ENCODE results near the gene TMEM167A.

Gene TMEM167A

GRCh38 chr5:83099001-83099400 is 21.8 kb upstream of the TMEM167A start:
- Mint-ChIP-seq H3K27me3 (no peaks in the 10 kb centered on the region), H3K27ac (no peak overlapping the region), H3K36me3 (ENCODE audit: low read depth) (peaks cover 6% of the 10 kb centered on the region), H3K4me1 (ENCODE audit: low read depth) (peaks cover 10% of the 10 kb centered on the region), H3K4me3 (no peak overlapping the region), H3K9me3 (peaks cover 7% of the 10 kb centered on the region)
- intact Hi-C loops (cut with micrococcal nuclease), result no loop called here

GRCh38 chr5:83097689-83098231 is 20.6 kb upstream of the TMEM167A start:
- H3K4me3 Mint-ChIP-seq, result no peak overlapping the region
- H3K27ac Mint-ChIP-seq, result no peak overlapping the region
- peaks cover 20% of the 10 kb centered on the region for H3K9me3 Mint-ChIP-seq
- peaks cover 10% of the 10 kb centered on the region for H3K4me1 Mint-ChIP-seq (ENCODE audit: low read depth)
- peaks cover 18% of the 10 kb centered on the region for H3K36me3 Mint-ChIP-seq (ENCODE audit: low read depth)
- intact Hi-C loops (cut with micrococcal nuclease), result no loop called here
- no peaks in the 10 kb centered on the region for H3K27me3 Mint-ChIP-seq

GRCh38 chr5:83096660-83097339 is 19.6 kb upstream of the TMEM167A start:
- H3K27ac Mint-ChIP-seq, result no peak overlapping the region
- peaks cover 27% of the 10 kb centered on the region for H3K9me3 Mint-ChIP-seq
- H3K4me3 Mint-ChIP-seq, result no peak overlapping the region
- peaks cover 17% of the 10 kb centered on the region for H3K4me1 Mint-ChIP-seq (ENCODE audit: low read depth)
- H3K36me3 Mint-ChIP-seq (ENCODE audit: low read depth), result peaks cover 24% of the 10 kb centered on the region
- intact Hi-C loops (cut with micrococcal nuclease), result no loop called here
- no peaks in the 10 kb centered on the region for H3K27me3 Mint-ChIP-seq

GRCh38 chr5:83095957-83096539 is 18.9 kb upstream of the TMEM167A start:
- intact Hi-C loops (cut with micrococcal nuclease), result no loop called here
- Mint-ChIP-seq H3K4me3 (no peak overlapping the region), H3K4me1 (ENCODE audit: low read depth) (peaks cover 19% of the 10 kb centered on the region), H3K9me3 (peaks cover 34% of the 10 kb centered on the region), H3K27ac (no peak overlapping the region), H3K36me3 (ENCODE audit: low read depth) (peaks cover 27% of the 10 kb centered on the region), H3K27me3 (no peaks in the 10 kb centered on the region)

GRCh38 chr5:83095163-83095956 is 18.2 kb upstream of the TMEM167A start:
- intact Hi-C loops (cut with micrococcal nuclease), result no loop called here
- H3K27ac Mint-ChIP-seq, result no peak overlapping the region
- H3K27me3 Mint-ChIP-seq, result no peaks in the 10 kb centered on the region
- H3K9me3 Mint-ChIP-seq, result peaks cover 40% of the 10 kb centered on the region
- peaks cover 33% of the 10 kb centered on the region for H3K36me3 Mint-ChIP-seq (ENCODE audit: low read depth)
- H3K4me1 Mint-ChIP-seq (ENCODE audit: low read depth), result peaks cover 19% of the 10 kb centered on the region
- H3K4me3 Mint-ChIP-seq, result no peak overlapping the region

GRCh38 chr5:83093692-83094091 is 16.5 kb upstream of the TMEM167A start:
- H3K36me3 Mint-ChIP-seq (ENCODE audit: low read depth), result peaks cover 35% of the 10 kb centered on the region
- H3K9me3 Mint-ChIP-seq, result peaks cover 44% of the 10 kb centered on the region
- no peaks in the 10 kb centered on the region for H3K27me3 Mint-ChIP-seq
- no peak overlapping the region for H3K4me3 Mint-ChIP-seq
- no peak overlapping the region for H3K27ac Mint-ChIP-seq
- peaks cover 19% of the 10 kb centered on the region for H3K4me1 Mint-ChIP-seq (ENCODE audit: low read depth)
- intact Hi-C loops (cut with micrococcal nuclease), result no loop called here

GRCh38 chr5:83092619-83093018 is 15.4 kb upstream of the TMEM167A start:
- no peaks in the 10 kb centered on the region for H3K27me3 Mint-ChIP-seq
- peaks cover 44% of the 10 kb centered on the region for H3K9me3 Mint-ChIP-seq
- H3K4me1 Mint-ChIP-seq (ENCODE audit: low read depth), result peaks cover 19% of the 10 kb centered on the region
- intact Hi-C loops (cut with micrococcal nuclease), result no loop called here
- H3K36me3 Mint-ChIP-seq (ENCODE audit: low read depth), result peaks cover 35% of the 10 kb centered on the region
- no peak overlapping the region for H3K27ac Mint-ChIP-seq
- H3K4me3 Mint-ChIP-seq, result no peak overlapping the region

GRCh38 chr5:83090169-83090568 is 13.0 kb upstream of the TMEM167A start:
- intact Hi-C loops (cut with micrococcal nuclease), result no loop called here
- Mint-ChIP-seq H3K4me1 (ENCODE audit: low read depth) (peaks cover 14% of the 10 kb centered on the region), H3K36me3 (ENCODE audit: low read depth) (peaks cover 35% of the 10 kb centered on the region), H3K27ac (no peak overlapping the region), H3K27me3 (no peaks in the 10 kb centered on the region), H3K4me3 (no peak overlapping the region), H3K9me3 (peaks cover 44% of the 10 kb centered on the region)

- Mint-ChIP-seq H3K9me3 (peaks cover 10% of the 10 kb centered on the region), H3K36me3 (ENCODE audit: low read depth) (no peaks in the 10 kb centered on the region), H3K4me3 (no peak overlapping the region)
These were observed 7.9 kb upstream of the TMEM167A start for GRCh38 chr5:83085106-83085505.

GRCh38 chr5:83084336-83084735 is 7.1 kb upstream of the TMEM167A start:
- no peaks in the 10 kb centered on the region for H3K36me3 Mint-ChIP-seq (ENCODE audit: low read depth)
- no peak overlapping the region for H3K4me3 Mint-ChIP-seq
- H3K27ac Mint-ChIP-seq, result no peak overlapping the region
- peaks cover 8% of the 10 kb centered on the region for H3K9me3 Mint-ChIP-seq
- peaks cover 16% of the 10 kb centered on the region for H3K4me1 Mint-ChIP-seq (ENCODE audit: low read depth)
- no peaks in the 10 kb centered on the region for H3K27me3 Mint-ChIP-seq
- intact Hi-C loops (cut with micrococcal nuclease), result loop anchor here (10.0 kb wide), 1 partner anchor 480 kb away; no protein-coding TSS in a partner anchor

More at GRCh38 chr5:83085106-83085505, 7.9 kb upstream of the TMEM167A start:
- peaks cover 16% of the 10 kb centered on the region for H3K4me1 Mint-ChIP-seq (ENCODE audit: low read depth)
- H3K27ac Mint-ChIP-seq, result no peak overlapping the region
- no peaks in the 10 kb centered on the region for H3K27me3 Mint-ChIP-seq
- intact Hi-C loops (cut with micrococcal nuclease), result loop anchor here (10.0 kb wide), 1 partner anchor 480 kb away; no protein-coding TSS in a partner anchor

GRCh38 chr5:83082750-83083149 is 5.6 kb upstream of the TMEM167A start:
- no peaks in the 10 kb centered on the region for H3K27me3 Mint-ChIP-seq
- H3K9me3 Mint-ChIP-seq, result peaks cover 8% of the 10 kb centered on the region
- peaks cover 26% of the 10 kb centered on the region for H3K4me1 Mint-ChIP-seq (ENCODE audit: low read depth)
- no peak overlapping the region for H3K27ac Mint-ChIP-seq
- peaks cover 2% of the 10 kb centered on the region for H3K36me3 Mint-ChIP-seq (ENCODE audit: low read depth)
- intact Hi-C loops (cut with micrococcal nuclease), result loop anchor here (10.0 kb wide), 1 partner anchor 482 kb away; no protein-coding TSS in a partner anchor
- no peak overlapping the region for H3K4me3 Mint-ChIP-seq

- peak overlapping the region; percentile 97 for H3K4me3 Mint-ChIP-seq
- peak overlapping the region; percentile 98 for H3K27ac Mint-ChIP-seq
- H3K4me1 Mint-ChIP-seq (ENCODE audit: low read depth), result peaks cover 47% of the 10 kb centered on the region
- peaks cover 5% of the 10 kb centered on the region for H3K9me3 Mint-ChIP-seq
- no peaks in the 10 kb centered on the region for H3K27me3 Mint-ChIP-seq
- peaks cover 33% of the 10 kb centered on the region for H3K36me3 Mint-ChIP-seq (ENCODE audit: low read depth)
- intact Hi-C loops (cut with micrococcal nuclease), result loop anchor here (2.0 to 10.0 kb wide), 2 partner anchors 395 to 433 kb away; no protein-coding TSS in a partner anchor
These were observed 568 bp upstream of the TMEM167A start for GRCh38 chr5:83077662-83078261.

GRCh38 chr5:83072966-83073365 is 4.2 kb downstream of the TMEM167A start:
- Mint-ChIP-seq H3K4me3 (no peak overlapping the region), H3K27ac (no peak overlapping the region), H3K27me3 (no peaks in the 10 kb centered on the region), H3K36me3 (ENCODE audit: low read depth) (peaks cover 33% of the 10 kb centered on the region), H3K4me1 (ENCODE audit: low read depth) (peaks cover 45% of the 10 kb centered on the region), H3K9me3 (no peaks in the 10 kb centered on the region)
- intact Hi-C loops (cut with micrococcal nuclease), result loop anchor here (10.0 kb wide), 1 partner anchor 428 kb away; no protein-coding TSS in a partner anchor

All from dendritic cell treated with granulocyte-macrophage colony-stimulating factor and Interleukin-4, amounts not matched to agents 40 ng/mL and 50 ng/mL, for 4 days (primary cell).